Measurements from ENCODE around the gene GADD45GIP1. TPM values are rescaled to one million over a fixed set of nuclear protein-coding genes. Genes with fewer than 3 reads are reported as not detected.

Gene GADD45GIP1
- polyA plus RNA-seq, 1 experiment = 31.6 TPM

DNA sequence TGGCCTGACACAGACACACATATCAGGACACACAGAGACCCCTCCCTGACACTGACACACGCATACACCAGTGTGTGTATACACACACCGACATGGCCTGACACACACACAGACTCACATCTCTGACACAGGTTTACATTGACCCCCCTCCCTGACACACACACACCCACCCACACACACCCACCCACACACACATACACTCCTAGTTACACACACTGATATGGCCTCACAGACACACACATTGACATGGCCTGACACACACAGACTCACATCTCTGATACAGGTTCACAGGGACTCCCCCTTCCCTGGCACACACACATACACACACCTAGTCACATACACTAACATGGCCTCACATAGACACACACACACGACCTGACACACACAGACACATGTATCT is 33.8 kb upstream of the GADD45GIP1 start:
- TF ChIP-seq CTCF (IDR thresholded peaks at IDR 0.05; ENCODE audit: low read depth, low read length) = no peak
- Histone ChIP-seq H3K9me3 (ENCODE audit: control insufficient read depth, insufficient read depth, low read length) (peaks cover 8% of the 10 kb centered on the region; the same call in 1 of the 2 replicates), H3K27me3 (ENCODE audit: control insufficient read depth, insufficient read depth, low read length) (no peaks in the 10 kb centered on the region), H3K27ac (ENCODE audit: low read depth, low read length) (no peak overlapping the region), H3K4me3 (ENCODE audit: low read depth, low read length) (no peak overlapping the region)
- CTCF ChIA-PET = no interaction called here
- no peak for DNase-seq (ENCODE audit: low read depth, low spot score)
- POLR2A ChIA-PET = no interaction called here

DNA sequence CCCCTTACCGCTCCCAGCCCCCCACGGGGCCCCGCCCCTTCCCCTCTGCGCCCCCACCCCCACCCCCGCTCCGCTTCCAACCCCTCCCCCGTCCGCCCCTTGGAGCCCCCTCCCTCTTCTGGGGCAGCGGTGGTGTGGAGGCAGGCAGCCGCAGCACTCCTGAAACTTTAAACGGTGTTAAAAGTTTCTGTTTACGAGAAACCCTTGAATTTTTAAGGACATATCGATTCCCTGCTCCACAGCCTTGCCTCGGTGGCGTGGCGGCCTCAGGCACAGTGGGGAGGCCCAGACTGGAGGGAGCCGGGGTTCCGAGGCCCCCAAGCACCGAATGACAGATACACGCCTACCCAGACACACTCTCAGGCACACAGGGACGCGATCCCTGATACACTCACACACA is 33.4 kb upstream of the GADD45GIP1 start:
- Histone ChIP-seq H3K27ac (ENCODE audit: low read depth, low read length) (no peak overlapping the region), H3K27me3 (ENCODE audit: control insufficient read depth, insufficient read depth, low read length) (no peaks in the 10 kb centered on the region), H3K9me3 (ENCODE audit: control insufficient read depth, insufficient read depth, low read length) (peaks cover 8% of the 10 kb centered on the region; the same call in 1 of the 2 replicates), H3K4me3 (ENCODE audit: low read depth, low read length) (no peak overlapping the region)
- DNase-seq (ENCODE audit: low read depth, low spot score) = no peak
- TF ChIP-seq CTCF (IDR thresholded peaks at IDR 0.05; ENCODE audit: low read depth, low read length) = no peak
- ChIA-PET CTCF (no interaction called here), POLR2A (no interaction called here)

GRCh38 chr19:12987781-12988180 is 30.8 kb upstream of the GADD45GIP1 start:
- Histone ChIP-seq H3K9me3 (ENCODE audit: control insufficient read depth, insufficient read depth, low read length) (peaks cover 8% of the 10 kb centered on the region; the same call in 1 of the 2 replicates), H3K4me3 (ENCODE audit: low read depth, low read length) (no peak overlapping the region), H3K27ac (ENCODE audit: low read depth, low read length) (no peak overlapping the region), H3K27me3 (ENCODE audit: control insufficient read depth, insufficient read depth, low read length) (no peaks in the 10 kb centered on the region)
- TF ChIP-seq CTCF (IDR thresholded peaks at IDR 0.05; ENCODE audit: low read depth, low read length) = no peak
- no peak for DNase-seq (ENCODE audit: low read depth, low spot score)
- ChIA-PET POLR2A (no interaction called here), CTCF (no interaction called here)

DNA sequence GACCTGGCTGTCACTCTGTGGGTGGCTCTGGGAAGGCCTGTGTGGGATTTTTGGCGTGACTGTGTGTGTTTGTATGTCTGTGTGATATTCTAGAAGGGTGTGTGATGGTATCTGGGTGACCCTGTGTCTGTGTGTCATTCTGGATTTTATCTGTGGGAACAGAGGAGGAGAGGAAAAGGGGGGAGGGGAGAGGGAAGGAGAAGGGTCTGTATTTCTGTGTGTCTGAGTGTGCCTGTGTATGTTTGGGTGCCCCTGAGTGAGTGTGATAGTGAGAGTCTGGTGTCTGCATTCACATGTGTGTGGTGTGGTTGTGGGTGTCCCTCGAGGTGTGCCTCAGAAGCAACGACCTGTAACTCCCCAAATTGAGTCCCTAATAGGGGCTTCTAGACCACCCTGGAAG is 30.2 kb upstream of the GADD45GIP1 start:
- no peak overlapping the region for H3K27ac ChIP-seq (ENCODE audit: low read depth, low read length)
- no peak for TF ChIP-seq CTCF (IDR thresholded peaks at IDR 0.05; ENCODE audit: low read depth, low read length)
- POLR2A ChIA-PET = no interaction called here
- CTCF ChIA-PET = no interaction called here
- H3K4me3 ChIP-seq (ENCODE audit: low read depth, low read length) = no peak overlapping the region
- no peaks in the 10 kb centered on the region for H3K27me3 ChIP-seq (ENCODE audit: control insufficient read depth, insufficient read depth, low read length)
- H3K9me3 ChIP-seq (ENCODE audit: control insufficient read depth, insufficient read depth, low read length) = peaks cover 8% of the 10 kb centered on the region; the same call in 1 of the 2 replicates
- no peak for DNase-seq (ENCODE audit: low read depth, low spot score)

DNA sequence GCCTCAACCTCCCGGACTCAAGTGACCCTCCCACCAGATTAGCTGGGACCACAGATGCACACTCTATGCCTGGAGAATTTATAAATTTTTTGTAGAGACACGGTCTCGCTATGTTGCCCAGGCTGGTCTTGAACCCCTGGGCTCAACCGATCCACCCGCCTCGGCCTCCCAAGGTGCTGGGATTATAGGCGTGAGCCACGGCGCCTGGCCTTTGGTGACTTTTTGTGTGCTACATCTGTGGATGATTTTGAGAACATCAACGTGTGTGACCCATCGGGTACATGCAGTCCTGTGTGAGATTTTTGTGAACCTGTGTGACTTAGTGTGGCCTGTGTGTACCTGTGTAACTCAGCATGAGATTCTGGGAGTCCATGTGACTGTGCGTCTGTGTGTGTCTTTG is 29.7 kb upstream of the GADD45GIP1 start:
- no peak for TF ChIP-seq CTCF (IDR thresholded peaks at IDR 0.05; ENCODE audit: low read depth, low read length)
- H3K4me3 ChIP-seq (ENCODE audit: low read depth, low read length) = no peak overlapping the region
- H3K9me3 ChIP-seq (ENCODE audit: control insufficient read depth, insufficient read depth, low read length) = peaks cover 8% of the 10 kb centered on the region; the same call in 1 of the 2 replicates
- no peak for DNase-seq (ENCODE audit: low read depth, low spot score)
- ChIA-PET POLR2A (no interaction called here), CTCF (interaction anchor here (1.0 kb wide), 1 partner anchor 22 kb away, joined by 3 read pairs; no protein-coding TSS in a partner anchor)
- H3K27me3 ChIP-seq (ENCODE audit: control insufficient read depth, insufficient read depth, low read length) = no peaks in the 10 kb centered on the region
- H3K27ac ChIP-seq (ENCODE audit: low read depth, low read length) = no peak overlapping the region

Data from AG04450 (cell line).